ENCODE results near the gene PHLDA2.
A peak's percentile ranks its signal among the peaks of the same experiment; 100 is the strongest.
"Not testable (repeated sequence)": the region's sequence is repeated elsewhere in the genome, so short reads cannot be mapped to it uniquely, and the experiment has no call there.

The PHLDA2 gene

GRCh38 chr11:2945031-2945756 lies 16.0 kb upstream of the PHLDA2 start:
- DNase-seq = no peak

- no peak for DNase-seq
Observed at GRCh38 chr11:2944530-2944929, 15.3 kb upstream of the PHLDA2 start.

- DNase-seq = no peak
Observed at GRCh38 chr11:2943711-2944118, 14.5 kb upstream of the PHLDA2 start.

GRCh38 chr11:2942872-2943710 lies 13.9 kb upstream of the PHLDA2 start:
- no peak for DNase-seq

GRCh38 chr11:2942447-2942846 lies 13.2 kb upstream of the PHLDA2 start:
- DNase-seq = no peak

- peak in 1 of 2 experiments; percentile 15 for DNase-seq
Observed at GRCh38 chr11:2940921-2941821, 12.0 kb upstream of the PHLDA2 start.

GRCh38 chr11:2940147-2940920 lies 11.1 kb upstream of the PHLDA2 start:
- DNase-seq = peak in 1 of 2 experiments; percentile 45

- not testable (repeated sequence) for DNase-seq
Observed at GRCh38 chr11:2938458-2939418, 9.5 kb upstream of the PHLDA2 start.

GRCh38 chr11:2937641-2938457 lies 8.6 kb upstream of the PHLDA2 start:
- DNase-seq = not testable (repeated sequence)

GRCh38 chr11:2934611-2935239 lies 5.5 kb upstream of the PHLDA2 start:
- DNase-seq = no peak

- no peak for DNase-seq
Observed at GRCh38 chr11:2934021-2934550, 4.9 kb upstream of the PHLDA2 start.

- peak; percentile 86 for DNase-seq
Observed at GRCh38 chr11:2933375-2934020, 4.3 kb upstream of the PHLDA2 start.

GRCh38 chr11:2932850-2933251 lies 3.6 kb upstream of the PHLDA2 start:
- DNase-seq = no peak

GRCh38 chr11:2931771-2932738 lies 2.8 kb upstream of the PHLDA2 start:
- no peak for DNase-seq

- no peak for DNase-seq
Observed at GRCh38 chr11:2931420-2931746, 2.2 kb upstream of the PHLDA2 start.

- DNase-seq = peak in 1 of 2 experiments; percentile 74
Observed at GRCh38 chr11:2930704-2931419, 1.6 kb upstream of the PHLDA2 start.

Measured in SW 1271 (cell line).